Activated naive CD4-positive, alpha-beta T cell treated with Interleukin-2 at 50 U/mL for 16 hours (primary cell): ENCODE data around the gene SEPTIN12.

Experiments used
- DNase-seq: peaks from one replicate; pipeline ENCODE4 v3.0.0-alpha.2; 2020

SEPTIN12 gene

DNA sequence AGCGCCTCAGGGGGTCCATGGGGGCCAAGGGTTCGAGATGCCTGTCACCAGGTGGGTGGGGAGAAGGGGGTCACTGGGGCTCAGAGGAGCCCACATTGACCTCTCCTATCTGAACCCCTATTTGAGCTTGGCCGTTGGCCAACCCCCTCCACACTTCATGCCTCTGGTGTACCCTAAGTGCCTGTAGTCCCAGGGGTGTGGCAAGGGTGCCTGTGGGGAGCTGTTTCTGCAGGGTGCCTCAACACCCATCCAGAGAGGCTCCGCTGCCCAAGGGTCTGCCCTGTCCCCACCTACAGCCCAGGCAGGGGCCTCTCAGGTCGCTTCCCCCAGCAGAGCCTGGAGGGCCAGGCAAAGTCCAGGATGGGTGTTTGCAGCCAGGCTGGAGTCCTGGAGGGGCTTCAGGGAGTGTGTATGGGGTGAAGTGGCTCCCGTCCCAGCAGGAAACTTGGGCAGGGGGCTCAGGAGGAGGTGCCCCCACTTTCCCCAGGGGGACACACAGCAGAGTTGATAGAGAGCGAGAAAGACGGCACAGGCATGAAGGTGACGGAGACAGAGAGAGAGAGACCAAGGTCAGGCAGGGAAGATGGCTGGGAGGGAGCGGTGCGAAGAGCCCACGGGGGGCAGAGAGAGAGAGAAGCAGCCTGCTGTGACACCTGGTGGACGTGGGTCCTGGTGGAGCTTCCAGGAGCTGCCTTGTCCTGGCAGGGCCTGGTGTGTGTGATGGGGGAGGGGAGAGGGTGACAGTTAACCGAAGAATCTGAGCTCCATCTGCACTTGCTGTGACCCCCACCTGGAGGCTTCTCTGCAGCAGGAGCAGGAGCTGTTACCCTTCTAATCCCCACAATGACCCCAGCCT, at the start of gene SEPTIN12:
TSS of gene SEPTIN12 (minus strand) at position 719 of the 856 bp plus-strand sequence. CDS start at position 19, 700 bp downstream.
- DNase-seq = no peak

DNA sequence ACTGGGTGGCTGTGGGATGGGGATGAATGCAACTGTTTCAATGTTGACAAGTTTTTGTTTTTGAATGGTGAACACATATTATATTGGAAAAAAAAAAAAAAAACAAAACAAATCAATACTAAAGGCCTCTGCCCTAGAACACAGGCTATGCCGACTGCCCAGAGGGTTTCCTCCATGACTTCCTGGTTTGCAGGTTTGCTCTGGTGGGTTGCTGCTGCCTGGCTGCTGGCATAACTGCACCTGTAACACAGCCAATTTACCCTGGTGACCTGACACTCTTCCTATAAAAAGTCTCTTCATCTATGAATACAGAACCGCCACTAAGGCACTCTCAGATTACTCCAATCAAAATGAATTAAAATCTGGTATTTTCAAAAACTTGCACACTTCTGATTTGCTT, 48.6 kb upstream of the SEPTIN12 start:
- DNase-seq = no peak

DNA sequence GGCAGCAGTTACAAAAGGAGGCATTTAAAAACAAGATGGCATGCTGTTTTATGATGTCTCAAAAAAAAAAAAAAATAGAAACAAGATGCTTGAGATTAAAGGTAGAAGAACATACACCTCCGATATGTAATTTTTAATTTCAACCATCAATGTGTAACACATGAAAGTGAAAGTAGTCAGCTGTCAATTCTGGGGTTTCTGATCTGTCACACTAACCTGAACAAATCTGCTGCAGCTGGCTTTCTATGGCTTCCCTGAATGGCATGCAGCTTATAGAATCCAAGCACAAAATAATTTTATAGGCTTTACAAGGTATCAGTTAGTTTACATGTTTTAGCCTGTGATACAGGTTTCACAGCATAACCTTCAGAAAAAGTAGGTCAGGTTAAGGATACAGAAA, 45.4 kb upstream of the SEPTIN12 start:
- no peak for DNase-seq

DNA sequence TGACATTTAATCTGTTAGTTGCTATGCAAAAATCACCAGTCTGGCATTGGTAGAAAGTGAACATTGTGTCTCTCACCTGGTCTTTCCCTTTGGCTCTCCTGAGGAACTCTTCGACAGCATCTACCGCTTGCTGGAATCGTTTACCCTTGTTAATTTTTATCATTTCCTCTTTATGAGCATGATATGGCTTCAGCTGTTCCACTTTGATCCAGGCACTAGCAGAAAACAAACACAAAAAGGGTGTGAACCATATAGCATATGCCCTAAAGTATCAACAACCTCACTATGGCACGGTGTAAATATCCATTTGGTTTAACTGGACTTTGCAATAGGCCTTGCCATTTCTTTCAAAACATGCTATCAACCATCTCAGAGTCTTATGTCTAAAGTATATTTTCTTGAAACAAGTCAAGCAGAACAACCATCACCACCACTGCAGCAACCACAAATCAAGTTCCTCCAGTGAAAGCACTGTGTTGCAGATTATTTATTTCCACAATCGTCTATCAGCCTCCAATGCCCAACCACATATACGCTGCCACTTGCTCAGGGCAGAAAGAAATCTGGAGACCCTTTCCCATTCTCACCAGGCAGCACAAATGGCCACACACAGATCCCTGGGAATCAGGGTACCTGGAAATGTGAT, 44.7 kb upstream of the SEPTIN12 start:
- DNase-seq = no peak

GRCh38 chr16:4831616-4832015, 43.5 kb upstream of the SEPTIN12 start:
- no peak for DNase-seq

- DNase-seq = no peak
These were observed 42.3 kb upstream of the SEPTIN12 start for GRCh38 chr16:4830408-4830807.

- DNase-seq = no peak
These were observed 40.6 kb upstream of the SEPTIN12 start for GRCh38 chr16:4828567-4829321.

GRCh38 chr16:4826980-4827379, 38.8 kb upstream of the SEPTIN12 start:
- no peak for DNase-seq

DNA sequence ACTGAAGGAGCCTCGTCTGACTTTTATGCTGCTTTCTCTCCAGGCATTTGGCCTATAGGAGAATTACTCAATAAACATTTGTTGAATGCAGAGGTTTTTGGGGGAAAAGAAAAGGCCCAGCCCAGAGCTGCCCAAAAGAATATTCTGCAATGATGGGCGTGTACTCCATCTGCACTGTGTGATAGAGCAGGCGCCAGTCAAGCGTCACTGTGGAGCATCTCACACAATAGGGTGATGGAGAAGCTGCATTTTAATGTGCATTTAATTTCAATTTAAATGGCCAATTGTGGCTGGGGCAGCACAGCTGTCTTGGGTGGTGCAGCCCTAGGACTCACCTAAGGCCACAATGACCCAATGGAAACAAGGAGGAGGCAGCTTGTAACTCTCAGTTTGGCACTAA, 38.4 kb upstream of the SEPTIN12 start:
- no peak for DNase-seq

- no peak for DNase-seq
These were observed 37.1 kb upstream of the SEPTIN12 start for GRCh38 chr16:4825196-4825595.

DNA sequence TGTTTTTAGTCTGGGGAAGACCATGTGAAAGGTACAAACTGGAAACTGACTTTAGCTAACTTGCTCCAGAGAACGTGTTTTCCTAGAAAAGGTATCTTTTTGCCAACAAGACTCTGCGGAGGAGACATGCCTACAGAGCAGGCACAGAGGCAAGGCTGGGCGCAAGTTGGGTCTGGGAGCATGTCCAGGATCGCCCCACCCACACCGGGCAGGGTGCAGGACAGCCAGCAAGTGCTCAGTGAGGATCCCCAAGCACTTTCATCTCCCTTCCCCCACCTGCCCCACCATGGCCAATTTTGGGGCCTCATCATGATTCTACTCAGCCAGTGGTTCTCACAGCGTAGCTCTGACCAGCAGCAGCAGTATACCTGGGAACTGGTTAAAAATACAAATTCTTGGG, 32.5 kb upstream of the SEPTIN12 start:
- no peak for DNase-seq

- no peak for DNase-seq
These were observed 26.5 kb upstream of the SEPTIN12 start for GRCh38 chr16:4814542-4815173.

DNA sequence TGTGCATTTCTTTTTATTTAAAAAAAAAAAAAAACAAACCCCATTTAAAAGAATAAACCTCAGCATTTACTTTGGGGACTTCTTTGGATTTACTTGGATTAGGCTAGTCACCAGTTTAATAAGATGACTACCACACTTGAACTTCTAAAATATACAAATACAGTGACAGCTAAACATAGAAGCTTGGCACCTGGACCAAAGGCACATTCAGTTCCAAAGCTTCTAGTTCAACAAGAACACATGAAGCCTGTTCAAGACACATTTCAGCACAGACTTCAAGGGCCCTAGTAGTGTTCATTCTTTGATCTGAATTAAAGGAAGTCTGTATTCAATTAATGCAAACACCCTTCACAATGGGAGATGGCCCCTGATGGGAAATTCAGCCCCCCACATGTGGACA, 25.9 kb upstream of the SEPTIN12 start:
- no peak for DNase-seq

DNA sequence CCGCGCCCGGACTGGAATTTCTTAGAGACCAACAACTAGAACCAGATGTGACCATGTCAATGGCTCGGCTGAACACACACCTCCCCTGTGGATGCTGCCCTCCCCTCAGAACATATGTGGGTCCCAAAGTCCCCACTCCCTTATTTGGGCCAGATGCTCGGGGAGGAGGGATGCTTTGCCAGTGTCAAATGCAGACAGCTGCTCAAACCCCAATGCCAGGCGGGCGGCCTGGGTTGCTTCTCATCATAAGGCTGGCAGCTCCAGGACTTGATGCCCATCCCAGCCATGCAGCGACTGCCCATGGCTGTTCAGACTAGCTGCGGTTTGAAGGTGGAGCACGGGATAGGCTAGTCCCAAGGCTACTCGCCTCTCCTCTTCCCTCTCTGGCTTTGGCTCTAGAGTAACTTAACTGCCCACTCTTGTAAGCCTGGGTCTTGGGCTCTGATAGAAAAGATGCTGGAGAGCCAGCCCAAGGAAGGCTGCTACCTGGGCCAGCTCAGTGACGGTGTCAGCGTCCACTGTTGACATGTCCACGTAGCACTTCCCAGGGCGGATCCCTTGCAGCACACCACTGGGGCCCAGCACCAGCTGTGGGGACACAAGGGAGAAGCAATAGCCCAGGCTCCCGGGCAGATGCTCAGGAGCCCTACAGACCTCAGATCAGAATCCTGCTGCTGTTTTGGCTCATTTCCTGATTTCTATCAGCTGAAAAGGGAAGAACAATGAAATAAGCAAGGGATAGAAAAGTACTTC, 25.3 kb upstream of the SEPTIN12 start:
- no peak for DNase-seq

DNA sequence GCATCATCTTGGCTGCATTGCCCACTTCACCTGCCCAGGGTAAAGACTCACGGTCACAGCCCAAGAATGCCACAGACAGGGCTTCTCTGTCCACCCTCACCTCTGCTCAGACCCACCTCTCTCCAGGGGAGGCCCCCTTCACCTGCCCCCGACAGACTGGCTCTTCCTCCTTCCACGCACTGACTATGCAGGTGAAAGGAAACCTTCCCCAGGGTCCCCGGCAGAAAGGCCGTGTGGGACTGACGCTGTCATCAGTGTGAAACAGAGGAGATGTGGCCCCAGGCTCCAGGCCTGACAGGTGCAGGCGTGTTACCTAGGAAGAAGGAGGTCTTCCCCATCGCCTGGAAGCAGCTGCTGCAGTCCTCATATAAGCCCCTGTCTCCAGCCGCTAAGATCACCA, 23.6 kb upstream of the SEPTIN12 start:
- DNase-seq = no peak

DNA sequence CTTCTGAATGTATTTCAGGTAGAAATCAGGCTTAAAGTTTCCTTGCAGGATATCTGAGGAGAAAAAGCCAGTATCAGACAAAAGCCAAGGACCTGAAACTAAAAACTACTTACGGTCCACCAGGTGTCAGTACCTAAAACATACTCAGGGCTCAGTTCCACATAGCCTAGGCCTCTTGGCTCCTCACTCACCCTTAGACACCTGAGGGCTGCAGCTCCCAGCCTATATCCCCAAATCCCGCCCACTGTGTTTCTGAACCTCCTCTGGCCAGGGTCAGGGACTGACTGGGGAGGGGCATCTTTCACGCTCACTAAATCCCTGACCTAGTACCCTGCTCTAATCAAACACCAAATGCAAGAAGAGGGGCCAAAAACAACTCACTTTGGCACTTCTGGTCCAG, 23.1 kb upstream of the SEPTIN12 start:
- no peak for DNase-seq

DNA sequence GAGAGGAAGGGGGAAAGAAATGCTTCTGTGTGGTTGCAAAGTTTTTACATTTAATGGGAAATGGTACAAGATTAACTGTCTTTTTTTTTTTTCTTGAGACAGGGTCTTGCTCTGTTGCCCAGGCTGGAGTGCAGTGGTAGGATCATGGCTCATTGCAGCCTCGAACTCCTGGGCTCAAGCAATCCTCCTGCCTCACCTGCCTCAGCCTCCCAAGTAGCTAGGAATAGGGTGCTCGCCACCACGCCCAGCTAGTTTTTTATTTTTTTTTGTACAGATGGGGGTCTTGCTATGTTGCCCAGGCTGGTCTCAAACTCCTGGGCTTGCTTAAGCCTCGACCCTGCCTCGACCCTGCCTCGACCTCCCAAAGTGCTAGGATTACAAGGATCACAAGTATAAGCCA, 18.1 kb upstream of the SEPTIN12 start:
- no peak for DNase-seq

DNA sequence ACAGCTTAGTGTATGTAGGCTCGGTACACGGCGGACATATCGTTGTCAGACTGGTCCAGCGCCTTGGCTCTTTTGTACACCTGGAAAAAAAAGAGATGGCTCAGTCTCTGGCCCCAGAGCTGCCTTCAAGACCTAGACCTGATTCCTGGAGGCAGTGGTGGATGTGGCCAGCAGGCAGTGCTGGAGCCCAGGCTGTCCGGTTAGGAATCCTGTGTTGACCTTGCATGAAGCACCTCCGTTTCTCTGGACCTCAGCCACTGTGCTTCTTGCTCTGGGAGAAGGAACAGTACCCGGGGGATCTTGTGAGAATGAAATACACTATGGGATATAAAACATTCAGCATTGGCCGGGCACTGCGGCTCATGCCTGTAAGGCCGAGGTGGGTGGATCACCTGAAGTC, 17.1 kb upstream of the SEPTIN12 start:
- DNase-seq = no peak

- DNase-seq = no peak
These were observed 16.0 kb upstream of the SEPTIN12 start for GRCh38 chr16:4803898-4804762.

DNA sequence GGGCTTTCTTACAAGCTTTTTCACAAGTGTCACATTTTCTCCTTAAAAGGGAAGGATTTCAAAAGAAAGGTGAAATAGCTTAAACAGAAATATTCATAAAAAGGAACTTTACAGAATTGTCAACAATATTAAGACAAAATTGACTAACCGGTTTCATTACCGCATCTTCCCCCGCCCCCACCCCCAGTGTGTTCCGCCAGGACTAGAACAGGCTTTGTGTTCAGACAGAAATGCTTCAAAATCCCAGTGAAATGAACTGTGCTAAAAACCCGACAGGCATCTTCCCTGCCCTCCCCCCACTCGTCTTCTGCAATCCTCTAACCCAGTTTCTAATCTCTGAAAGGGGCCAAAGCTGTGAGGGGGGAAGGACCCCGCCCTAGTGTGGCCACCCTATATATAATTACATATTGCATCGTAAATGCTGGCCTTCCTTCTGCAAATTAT, 15.3 kb upstream of the SEPTIN12 start:
- DNase-seq = no peak

GRCh38 chr16:4802659-4803287, 14.6 kb upstream of the SEPTIN12 start:
- DNase-seq = peak; percentile 91
